ENCODE results near the gene LAG3.
A peak's percentile ranks its signal among the peaks of the same experiment; 100 is the strongest.

Gene LAG3

GRCh38 chr12:6753772-6754356 lies 18.5 kb upstream of the LAG3 start:
- no peak for DNase-seq

GRCh38 chr12:6754411-6754810 lies 17.9 kb upstream of the LAG3 start:
- DNase-seq: no peak

- DNase-seq: no peak
These were observed 15.2 kb upstream of the LAG3 start for GRCh38 chr12:6757028-6757690.

- no peak for DNase-seq
These were observed 13.7 kb upstream of the LAG3 start for GRCh38 chr12:6758506-6759095.

- DNase-seq: no peak
These were observed 12.6 kb upstream of the LAG3 start for GRCh38 chr12:6759741-6760140.

- no peak for DNase-seq
These were observed 8.9 kb upstream of the LAG3 start for GRCh38 chr12:6763380-6763779.

GRCh38 chr12:6764011-6764828 lies 8.1 kb upstream of the LAG3 start:
- no peak for DNase-seq

GRCh38 chr12:6765048-6765633 lies 7.2 kb upstream of the LAG3 start:
- DNase-seq: no peak

GRCh38 chr12:6765634-6766581 lies 6.4 kb upstream of the LAG3 start, which contains the start of gene PTMS:
PTMS (plus strand) TSS chr12:6766363; CDS start chr12:6766706, 343 bp downstream.
- DNase-seq: peak; percentile 35

- DNase-seq: peak; percentile 43
These were observed 5.5 kb upstream of the LAG3 start for GRCh38 chr12:6766651-6767349.

GRCh38 chr12:6767353-6768319 lies 4.7 kb upstream of the LAG3 start:
- DNase-seq: no peak

GRCh38 chr12:6768437-6768914 lies 3.8 kb upstream of the LAG3 start:
- DNase-seq: no peak

- no peak for DNase-seq
These were observed 3.3 kb upstream of the LAG3 start for GRCh38 chr12:6768990-6769389.

- no peak for DNase-seq
These were observed 2.7 kb upstream of the LAG3 start for GRCh38 chr12:6769666-6770065.

GRCh38 chr12:6770094-6770493 lies 2.2 kb upstream of the LAG3 start:
- no peak for DNase-seq

GRCh38 chr12:6770600-6770999 lies 1.7 kb upstream of the LAG3 start:
- no peak for DNase-seq

- no peak for DNase-seq
These were observed 1.2 kb upstream of the LAG3 start for GRCh38 chr12:6771091-6771495.

- DNase-seq: no peak
These were observed 600 bp upstream of the LAG3 start for GRCh38 chr12:6771509-6772330.

Data from activated gamma-delta T cell (primary cell).